ENCODE data around the gene GPC3.

The GPC3 gene

GRCh38 chrX:133965321-133965720, 20.1 kb downstream of the GPC3 start:
- no peak for DNase-seq

- DNase-seq, result no peak
Measured at GRCh38 chrX:133961046-133961445, 24.3 kb downstream of the GPC3 start.

GRCh38 chrX:133959972-133960371, 25.4 kb downstream of the GPC3 start:
- no peak for DNase-seq

- no peak for DNase-seq
Measured at GRCh38 chrX:133958997-133959688, 26.3 kb downstream of the GPC3 start.

GRCh38 chrX:133956570-133957340, 28.6 kb downstream of the GPC3 start:
- no peak for DNase-seq

- DNase-seq, result no peak
Measured at GRCh38 chrX:133953785-133954355, 31.5 kb downstream of the GPC3 start.

- DNase-seq, result no peak
Measured at GRCh38 chrX:133953078-133953477, 32.3 kb downstream of the GPC3 start.

- no peak for DNase-seq
Measured at GRCh38 chrX:133951098-133951497, 34.3 kb downstream of the GPC3 start.

GRCh38 chrX:133950214-133950613, 35.2 kb downstream of the GPC3 start:
- no peak for DNase-seq

GRCh38 chrX:133948895-133949294, 36.5 kb downstream of the GPC3 start:
- no peak for DNase-seq

- no peak for DNase-seq
Measured at GRCh38 chrX:133947996-133948395, 37.4 kb downstream of the GPC3 start.

GRCh38 chrX:133947022-133947421, 38.4 kb downstream of the GPC3 start:
- no peak for DNase-seq

GRCh38 chrX:133943507-133943906, 41.9 kb downstream of the GPC3 start:
- DNase-seq, result no peak

GRCh38 chrX:133939655-133940302, 45.6 kb downstream of the GPC3 start:
- DNase-seq, result no peak

GRCh38 chrX:133938530-133938929, 46.9 kb downstream of the GPC3 start:
- no peak for DNase-seq

- no peak for DNase-seq
Measured at GRCh38 chrX:133937022-133937421, 48.4 kb downstream of the GPC3 start.

- DNase-seq, result no peak
Measured at GRCh38 chrX:133935076-133935475, 50.3 kb downstream of the GPC3 start.

- no peak for DNase-seq
Measured at GRCh38 chrX:133933316-133933715, 52.1 kb downstream of the GPC3 start.

- DNase-seq, result no peak
Measured at GRCh38 chrX:133929836-133930464, 55.4 kb downstream of the GPC3 start.

- DNase-seq, result no peak
Measured at GRCh38 chrX:133928365-133928764, 57.0 kb downstream of the GPC3 start.

GRCh38 chrX:133926809-133927208, 58.6 kb downstream of the GPC3 start:
- no peak for DNase-seq

GRCh38 chrX:133926099-133926498, 59.3 kb downstream of the GPC3 start:
- no peak for DNase-seq

- DNase-seq, result no peak
Measured at GRCh38 chrX:133924548-133924947, 60.8 kb downstream of the GPC3 start.
